ENCODE measurements around the gene GRAMD4.

DNA sequence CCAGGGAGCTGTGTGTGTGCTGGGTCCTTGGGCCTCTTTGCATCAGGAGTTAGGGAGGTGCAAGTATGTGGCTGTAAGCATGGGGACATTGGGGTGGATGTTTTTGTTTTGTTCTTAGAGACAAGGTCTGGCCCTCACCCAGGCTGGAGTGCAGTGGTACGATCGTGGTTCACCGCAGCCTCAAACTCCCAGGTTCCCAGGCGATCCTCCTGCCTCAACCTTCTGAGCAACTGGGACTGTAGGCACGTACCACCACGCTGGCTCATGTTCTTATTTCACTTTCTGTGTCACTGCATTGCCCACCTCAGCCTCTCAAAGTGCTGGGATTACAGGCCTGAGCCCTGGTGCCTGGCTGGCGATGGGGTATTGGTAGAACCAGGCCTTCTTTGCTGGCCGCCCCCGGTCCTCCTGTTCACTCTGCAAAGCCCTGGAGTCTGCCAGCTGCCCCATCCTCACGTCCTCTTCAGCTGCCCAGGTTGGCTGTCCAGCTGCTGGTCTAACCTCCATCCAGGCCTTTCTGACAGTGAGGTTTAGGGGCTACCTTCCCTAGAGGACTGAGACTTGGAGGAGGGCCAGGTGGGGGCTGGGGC, 851 bp upstream of the GRAMD4 start:
- TF ChIP-seq EZH2phosphoT487 (IDR thresholded peaks at IDR 0.05; ENCODE audit: borderline replicate concordance, low read length) (no peak), CTCF (IDR thresholded peaks at IDR 0.05; ENCODE audit: low read depth, low read length, poor library complexity, severe bottlenecking) (no peak)
